Gastroesophageal sphincter (tissue), 4 donors: ENCODE results near the gene MAGEC3. TPM values are rescaled to one million over a fixed set of nuclear protein-coding genes. Genes with fewer than 3 reads are reported as not detected.

ENCODE experiments used
- ATAC-seq: fragments of 150-250 bp; one replicate; pipeline ENCODE4 v1.9.1; 2016; ENCODE audit warnings: mild to moderate bottlenecking, moderate library complexity
- H3K27ac ChIP-seq, 4 donors: fragments of 200-600 bp; sonication (generic) in 3 of 4; 1 replicate in 3 of 4; 2 replicates in 1 of 4; pipeline ENCODE4 v1.5.1; 2016 to 2019
- H3K27me3 ChIP-seq: fragments of 200-600 bp; sonication (generic); one replicate; pipeline ENCODE4 v1.5.1; 2019
- H3K36me3 ChIP-seq, 2 donors: fragments of 200-600 bp; sonication (generic); one replicate each; pipeline ENCODE4 v1.5.1; 2019; ENCODE audit warnings: control low read depth in 1 of 2
- H3K4me1 ChIP-seq, 3 donors: fragments of 200-600 bp; sonication (generic); 1 replicate in 2 of 3; 2 replicates in 1 of 3; pipeline ENCODE4 v1.5.1; 2016 to 2019; ENCODE audit warnings: control low read depth in 2 of 3
- H3K4me3 ChIP-seq, 2 donors: fragments of 200-600 bp; sonication (generic); one replicate each; pipeline ENCODE4 v1.5.1; 2019; ENCODE audit warnings: mild to moderate bottlenecking in 1 of 2, moderate library complexity in 1 of 2
- H3K9me3 ChIP-seq, 3 donors: fragments of 200-600 bp; sonication (generic); one replicate each; pipeline ENCODE4 v1.5.1; 2017 to 2019; ENCODE audit warnings: control low read depth in 2 of 3
- CTCF ChIP-seq, 4 experiments: fragments of 200-600 bp in 2 of 4; fragments of 450-650 bp in 2 of 4; sonication (generic) in 1 of 4; IDR thresholded peaks; one replicate each; pipeline ENCODE4 v1.5.1; 2017 to 2019; ENCODE audit warnings: antibody characterized with exemption in 4 of 4, mild to moderate bottlenecking in 2 of 4, moderate library complexity in 2 of 4
- EP300 ChIP-seq: sonication (generic); formaldehyde crosslinking; IDR thresholded peaks from one replicate; pipeline ENCODE4 v1.6.1; 2017; ENCODE audit warnings: antibody characterized with exemption, mild to moderate bottlenecking
- POLR2A ChIP-seq, 2 donors: fragments of 450-650 bp; IDR thresholded peaks; one replicate each; pipeline ENCODE4 v1.6.1; 2017; ENCODE audit warnings: antibody characterized with exemption in 2 of 2, mild to moderate bottlenecking in 2 of 2, moderate library complexity in 1 of 2
- POLR2AphosphoS5 ChIP-seq: sonication (generic); formaldehyde crosslinking; IDR thresholded peaks from one replicate; pipeline ENCODE4 v1.6.1; 2017; ENCODE audit warnings: antibody characterized with exemption
- WGBS, 2 donors: methylation state at CpG; one replicate each; pipeline ENCODE4 v1.1.5; 2018; ENCODE audit warnings: low coverage in 1 of 2; 5-methylcytosine and 5-hydroxymethylcytosine counted together
- total RNA-seq, 4 donors: library from RNA; depleted of rRNA; stranded (reverse); fragments of >200 nt; gene quantifications; one replicate each; pipeline ENCODE4 v1.1.0, GENCODE V29; 2016

The MAGEC3 gene
- total RNA-seq, result not detected

DNA sequence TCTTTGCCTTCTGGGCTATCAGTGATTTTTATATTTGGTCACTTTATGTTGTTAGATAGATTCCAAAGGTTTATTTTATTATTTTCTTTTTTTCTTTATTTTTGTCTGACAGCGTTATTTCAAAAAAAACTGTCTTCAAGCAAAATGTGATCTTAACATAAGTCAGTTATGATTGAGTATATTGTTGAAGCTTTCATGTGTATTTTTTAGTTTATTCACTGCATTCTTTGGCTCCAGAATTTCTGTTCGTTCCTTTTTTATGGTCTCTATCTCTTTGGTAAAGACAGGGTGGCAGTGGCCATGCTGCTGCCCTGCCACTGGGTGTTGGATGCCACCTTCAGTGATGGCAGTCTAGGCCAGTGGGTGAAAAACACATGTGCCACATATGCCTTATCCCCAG is at the start of gene MAGEC3:
Gene MAGEC3, plus strand, starts transcription at position 301 of the 400 bp plus-strand sequence. Its CDS starts 0 bp downstream, at position 301.
- Histone ChIP-seq H3K4me3 (no peak within 1 kb of the TSS), H3K4me1 (no peaks in the 10 kb centered on the region), H3K36me3 (no peaks in the 10 kb centered on the region), H3K27me3 (no peaks in the 10 kb centered on the region), H3K27ac (no peak within 1 kb of the TSS), H3K9me3 (peaks cover 0 to 8% (median 0%) of the 10 kb centered on the region in 3 donors)
- no peak for ATAC-seq
- TF ChIP-seq POLR2AphosphoS5 (no peak), EP300 (no peak), POLR2A (IDR thresholded peaks at IDR 0.05) (no peak), CTCF (IDR thresholded peaks at IDR 0.05) (no peak)
- WGBS, 2 donors, result 77 to 87% methylated on average over 2 of the region's 2 CpGs

DNA sequence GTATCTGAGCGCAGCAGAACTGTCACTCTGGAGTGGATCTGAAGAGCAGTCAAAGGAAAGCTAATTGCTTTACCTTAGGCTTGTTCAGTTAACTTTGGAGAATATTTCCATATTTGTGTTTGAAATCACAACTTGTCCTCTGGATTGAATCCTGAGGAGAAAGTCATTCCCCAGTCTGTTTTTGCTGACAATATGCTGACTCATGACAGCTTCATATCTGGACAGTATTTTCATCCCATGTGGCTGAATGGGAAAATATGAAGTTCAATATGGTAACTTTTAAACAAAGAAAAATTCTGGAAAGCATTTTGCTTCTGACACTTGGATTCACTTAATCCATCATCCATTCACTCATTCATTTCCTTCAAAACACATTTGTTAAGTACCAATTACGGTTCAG is 46.3 kb upstream of the MAGEC3 start:
- no peak overlapping the region for H3K4me3 ChIP-seq
- no peaks in the 10 kb centered on the region for H3K36me3 ChIP-seq
- no peaks in the 10 kb centered on the region for H3K4me1 ChIP-seq
- WGBS, 2 donors, result 51 to 70% methylated on average over 2 of the region's 2 CpGs
- no peaks in the 10 kb centered on the region for H3K9me3 ChIP-seq
- no peak for ATAC-seq
- H3K27ac ChIP-seq, result no peak overlapping the region
- no peak for TF ChIP-seq POLR2AphosphoS5
- TF ChIP-seq CTCF (IDR thresholded peaks at IDR 0.05), result no peak
- no peak for TF ChIP-seq POLR2A (IDR thresholded peaks at IDR 0.05)
- TF ChIP-seq EP300, result no peak
- H3K27me3 ChIP-seq, result no peaks in the 10 kb centered on the region

DNA sequence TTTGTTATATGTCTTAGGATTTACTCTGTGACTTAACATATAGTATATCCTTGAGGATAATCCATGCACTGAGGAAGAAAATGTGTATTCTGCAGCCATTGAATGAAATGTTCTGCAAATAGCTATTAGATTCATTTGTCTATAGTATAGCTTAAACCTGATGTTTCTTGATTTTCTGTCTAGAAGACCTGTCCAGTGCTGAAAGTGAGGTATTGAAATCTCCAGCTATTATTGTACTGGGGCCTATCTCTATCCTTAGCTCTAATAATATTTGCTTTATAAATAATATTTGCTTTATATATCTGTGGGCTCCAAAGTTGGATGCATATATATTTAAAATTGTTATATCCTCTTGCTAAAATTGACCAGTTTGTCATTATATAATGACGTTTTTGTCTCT is 26.7 kb upstream of the MAGEC3 start:
- Histone ChIP-seq H3K4me1 (no peaks in the 10 kb centered on the region), H3K4me3 (no peak overlapping the region), H3K36me3 (no peaks in the 10 kb centered on the region), H3K9me3 (no peaks in the 10 kb centered on the region), H3K27me3 (no peaks in the 10 kb centered on the region), H3K27ac (no peak overlapping the region)
- TF ChIP-seq EP300 (no peak), POLR2AphosphoS5 (no peak)
- WGBS, 2 donors, result 43 to 79% methylated on average over 1 of the region's 1 CpG
- ATAC-seq, result no peak

GRCh38 chrX:141814213-141814857 is 23.8 kb upstream of the MAGEC3 start:
- no CpG with 5 or more reads among the region's 2 CpGs for WGBS, 2 donors
- no peak overlapping the region for H3K27ac ChIP-seq
- no peaks in the 10 kb centered on the region for H3K27me3 ChIP-seq
- TF ChIP-seq EP300, result no peak
- no peak for TF ChIP-seq POLR2AphosphoS5
- TF ChIP-seq CTCF (IDR thresholded peaks at IDR 0.05), result no peak
- TF ChIP-seq POLR2A (IDR thresholded peaks at IDR 0.05), result no peak
- no peaks in the 10 kb centered on the region for H3K4me1 ChIP-seq
- ATAC-seq, result no peak
- no peaks in the 10 kb centered on the region for H3K36me3 ChIP-seq
- no peak overlapping the region for H3K4me3 ChIP-seq
- no peaks in the 10 kb centered on the region for H3K9me3 ChIP-seq

GRCh38 chrX:141815904-141816303 is 22.2 kb upstream of the MAGEC3 start:
- Histone ChIP-seq H3K9me3 (no peaks in the 10 kb centered on the region), H3K36me3 (no peaks in the 10 kb centered on the region), H3K4me3 (no peak overlapping the region), H3K27me3 (no peaks in the 10 kb centered on the region), H3K4me1 (no peaks in the 10 kb centered on the region), H3K27ac (no peak overlapping the region)
- no peak for ATAC-seq
- WGBS, 2 donors, result 82 to 90% methylated on average over 6 of the region's 6 CpGs
- TF ChIP-seq CTCF (IDR thresholded peaks at IDR 0.05) (no peak), POLR2A (IDR thresholded peaks at IDR 0.05) (no peak), POLR2AphosphoS5 (no peak), EP300 (no peak)
